Activated T-cell treated with anti-CD3 and anti-CD28 coated beads, Interleukin-2, amount 50 U/mL, for 72 hours (primary cell): ENCODE measurements around the gene PCP4. TPM values are rescaled to one million over a fixed set of nuclear protein-coding genes. Genes with fewer than 3 reads are reported as not detected.

ENCODE experiments used
- ATAC-seq, 2 donors: fragments of 150-1000 bp; cut with Tn5 transposase; replicated peaks in 1 of 2; 2 replicates each; pipeline ENCODE4 v1.10.0; 2021; ENCODE audit warnings: moderate library complexity in 2 of 2, mild to moderate bottlenecking in 1 of 2
- DNase-seq, 2 donors: peaks; one replicate each; pipeline ENCODE4 v3.0.0; 2021 to 2022; ENCODE audit warnings: mixed read lengths in 1 of 2
- H3K27ac Mint-ChIP-seq: one replicate; pipeline ENCODE4 v1.8.0; 2022; ENCODE audit warnings: mild to moderate bottlenecking, moderate library complexity, mixed read lengths
- H3K27me3 Mint-ChIP-seq: one replicate; pipeline ENCODE4 v1.8.0; 2022; ENCODE audit warnings: low read depth, mixed read lengths
- H3K36me3 Mint-ChIP-seq, 2 donors: one replicate each; pipeline ENCODE4 v1.8.0; 2022; ENCODE audit warnings: mixed read lengths in 2 of 2, mild to moderate bottlenecking in 1 of 2; ENCODE audit not compliant: insufficient read depth in 2 of 2
- H3K4me1 Mint-ChIP-seq: one replicate; pipeline ENCODE4 v1.8.0; 2022; ENCODE audit warnings: low read depth, mixed read lengths
- H3K4me3 Mint-ChIP-seq, 2 donors: one replicate each; pipeline ENCODE4 v1.8.0; 2022; ENCODE audit warnings: mild to moderate bottlenecking in 2 of 2, mixed read lengths in 2 of 2, moderate library complexity in 2 of 2
- H3K9me3 Mint-ChIP-seq, 2 donors: one replicate each; pipeline ENCODE4 v1.8.0; 2022; ENCODE audit warnings: mixed read lengths in 2 of 2
- total RNA-seq, 2 donors: library from RNA; stranded (reverse); gene quantifications; one replicate each; pipeline ENCODE4 v1.2.3, GENCODE V29; 2022

The PCP4 gene
- total RNA-seq, 2 donors from 2014 or later = not detected

- Mint-ChIP-seq H3K27me3 (no peaks in the 10 kb centered on the region), H3K4me1 (no peaks in the 10 kb centered on the region), H3K27ac (no peak overlapping the region), H3K36me3 (no peaks in the 10 kb centered on the region), H3K9me3 (peaks cover 0 to 3% of the 10 kb centered on the region in 2 donors), H3K4me3 (no peak overlapping the region)
- ATAC-seq (no peak), DNase-seq (no peak)
Observed at GRCh38 chr21:39951183-39952101, 84.2 kb downstream of the PCP4 start.

DNA sequence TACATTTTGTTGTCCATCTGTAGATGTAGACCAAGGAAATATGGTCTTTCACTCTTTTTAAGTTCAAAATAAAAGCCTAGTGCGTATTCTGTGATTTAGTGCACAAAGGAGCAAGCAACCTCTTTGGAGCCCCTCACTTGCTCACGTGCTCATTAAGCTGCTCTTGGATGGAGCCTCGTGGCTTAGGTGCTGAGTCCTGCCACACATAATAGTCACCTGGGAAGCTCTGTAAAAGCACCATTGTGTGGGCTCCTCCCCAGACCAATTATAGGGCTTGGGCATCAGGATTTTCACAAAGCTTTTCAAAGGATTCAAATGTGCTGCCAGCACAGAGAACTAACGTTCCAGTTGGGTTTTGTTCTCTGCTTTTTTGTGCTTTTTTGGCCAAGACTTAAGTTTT is 85.0 kb downstream of the PCP4 start:
- no peak for ATAC-seq

GRCh38 chr21:39954570-39954969 is 87.3 kb downstream of the PCP4 start:
- no peaks in the 10 kb centered on the region for H3K4me1 Mint-ChIP-seq
- H3K36me3 Mint-ChIP-seq = no peaks in the 10 kb centered on the region
- no peak overlapping the region for H3K4me3 Mint-ChIP-seq
- no peak overlapping the region for H3K27ac Mint-ChIP-seq
- H3K27me3 Mint-ChIP-seq = no peaks in the 10 kb centered on the region
- no peak for DNase-seq
- H3K9me3 Mint-ChIP-seq = peaks cover 0 to 3% of the 10 kb centered on the region in 2 donors
- no peak for ATAC-seq

More for the DNA sequence above, 85.0 kb downstream of the PCP4 start:
- Mint-ChIP-seq H3K27ac (no peak overlapping the region), H3K9me3 (peaks cover 0 to 3% of the 10 kb centered on the region in 2 donors), H3K4me3 (no peak overlapping the region), H3K36me3 (no peaks in the 10 kb centered on the region), H3K4me1 (no peaks in the 10 kb centered on the region), H3K27me3 (no peaks in the 10 kb centered on the region)
- DNase-seq = no peak

DNA sequence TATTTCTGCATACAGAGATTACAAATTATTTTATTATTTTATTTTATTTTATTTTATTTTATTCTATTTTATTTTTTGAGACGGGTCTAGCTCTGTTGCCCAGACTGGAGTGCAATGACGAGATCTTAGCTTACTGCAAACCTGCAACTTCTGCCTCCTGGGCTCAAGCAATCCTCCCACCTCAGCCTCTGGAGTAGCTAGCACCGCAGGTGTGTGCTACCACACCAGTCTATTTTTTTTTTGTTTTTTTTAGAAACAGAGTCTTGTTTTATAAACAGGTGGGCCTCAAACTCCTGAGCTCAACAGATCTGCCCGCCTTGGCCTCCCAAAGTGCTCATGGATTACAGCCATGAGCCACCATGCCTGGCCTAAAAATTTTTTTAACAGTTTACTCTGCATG is 88.1 kb downstream of the PCP4 start:
- DNase-seq (no peak), ATAC-seq (no peak)
- no peak overlapping the region for H3K27ac Mint-ChIP-seq
- H3K9me3 Mint-ChIP-seq = peaks cover 0 to 8% of the 10 kb centered on the region in 2 donors
- H3K27me3 Mint-ChIP-seq = no peaks in the 10 kb centered on the region
- H3K36me3 Mint-ChIP-seq = no peaks in the 10 kb centered on the region
- no peak overlapping the region for H3K4me3 Mint-ChIP-seq
- H3K4me1 Mint-ChIP-seq = no peaks in the 10 kb centered on the region

DNA sequence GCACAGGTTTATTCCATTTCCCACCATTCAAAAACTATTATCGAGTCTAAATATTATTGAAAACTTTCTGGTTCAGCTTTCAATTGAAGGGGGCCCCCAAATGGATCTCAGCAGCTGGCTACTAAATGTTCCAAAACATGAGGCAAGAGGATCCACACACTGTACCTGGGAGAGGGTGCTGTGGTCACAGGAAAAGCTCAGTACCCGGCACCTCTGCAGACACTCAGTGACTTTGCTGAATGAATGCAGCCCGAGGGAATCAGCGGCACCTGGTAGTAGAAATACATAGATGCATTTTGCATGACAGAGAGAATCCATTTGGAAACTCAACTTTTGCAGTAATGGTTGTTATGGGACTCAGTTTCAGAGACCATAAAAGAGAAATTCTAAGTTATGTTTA is 89.3 kb downstream of the PCP4 start:
- Mint-ChIP-seq H3K27ac (no peak overlapping the region), H3K36me3 (no peaks in the 10 kb centered on the region), H3K4me1 (no peaks in the 10 kb centered on the region), H3K4me3 (no peak overlapping the region), H3K9me3 (peaks cover 0 to 7% of the 10 kb centered on the region in 2 donors), H3K27me3 (no peaks in the 10 kb centered on the region)
- no peak for ATAC-seq
- no peak for DNase-seq

DNA sequence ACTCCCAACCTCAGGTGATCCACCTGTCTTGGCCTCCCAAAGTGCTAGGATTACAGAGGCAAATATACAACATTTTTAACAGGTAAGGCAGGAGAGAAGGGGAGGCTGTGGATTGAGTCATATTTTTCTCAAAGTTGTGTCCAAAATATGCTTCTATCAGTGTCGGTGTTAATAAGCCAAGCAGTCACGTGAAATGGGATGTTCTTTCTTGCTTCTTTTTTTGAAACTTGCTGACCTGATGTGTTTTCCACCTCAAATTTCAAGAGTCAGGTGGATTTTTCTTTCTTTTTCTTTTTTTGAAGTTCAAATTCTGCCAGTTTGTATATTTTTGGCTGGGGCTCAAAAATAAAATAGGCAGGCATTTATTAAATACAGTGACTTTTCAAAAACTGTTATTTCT is 91.5 kb downstream of the PCP4 start:
- no peak for ATAC-seq
- H3K4me1 Mint-ChIP-seq = no peaks in the 10 kb centered on the region
- no peaks in the 10 kb centered on the region for H3K36me3 Mint-ChIP-seq

GRCh38 chr21:39961251-39961650 is 94.0 kb downstream of the PCP4 start:
- DNase-seq (no peak), ATAC-seq (no peak)
- Mint-ChIP-seq H3K27ac (no peak overlapping the region), H3K4me3 (no peak overlapping the region), H3K9me3 (peaks cover 6 to 16% of the 10 kb centered on the region in 2 donors), H3K27me3 (no peaks in the 10 kb centered on the region), H3K36me3 (peaks cover 0 to 3% of the 10 kb centered on the region in 2 donors), H3K4me1 (no peaks in the 10 kb centered on the region)

More for the DNA sequence above, 91.5 kb downstream of the PCP4 start:
- Mint-ChIP-seq H3K9me3 (peaks cover 6 to 12% of the 10 kb centered on the region in 2 donors), H3K4me3 (no peak overlapping the region), H3K27me3 (no peaks in the 10 kb centered on the region), H3K27ac (no peak overlapping the region)
- no peak for DNase-seq

DNA sequence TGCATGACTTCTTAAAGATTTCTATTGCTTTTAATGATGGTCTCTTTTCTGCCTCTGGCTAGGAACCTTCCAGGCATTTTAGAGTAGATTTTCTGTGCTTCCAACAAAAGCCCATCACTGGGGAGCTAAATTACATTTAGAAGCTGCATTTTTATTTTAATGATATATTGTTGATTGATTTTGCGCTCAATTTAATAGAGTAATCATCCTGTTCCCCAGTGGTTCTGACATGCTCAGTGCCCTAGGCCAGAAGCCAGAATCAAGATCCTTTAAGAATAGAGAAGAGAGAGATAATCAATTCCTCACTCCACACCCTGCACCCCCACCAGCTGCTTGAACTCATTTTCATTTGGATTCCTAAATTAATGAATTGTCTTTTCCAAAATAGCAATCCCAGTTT is 97.8 kb downstream of the PCP4 start:
- no peak overlapping the region for H3K27ac Mint-ChIP-seq
- H3K4me3 Mint-ChIP-seq = no peak overlapping the region

GRCh38 chr21:39966786-39967185 is 99.5 kb downstream of the PCP4 start:
- H3K27me3 Mint-ChIP-seq = no peaks in the 10 kb centered on the region
- no peak overlapping the region for H3K27ac Mint-ChIP-seq
- peaks cover 0 to 3% of the 10 kb centered on the region in 2 donors for H3K36me3 Mint-ChIP-seq
- H3K4me3 Mint-ChIP-seq = no peak overlapping the region
- DNase-seq (no peak), ATAC-seq (no peak)
- H3K4me1 Mint-ChIP-seq = no peaks in the 10 kb centered on the region
- H3K9me3 Mint-ChIP-seq = peaks cover 6 to 9% of the 10 kb centered on the region in 2 donors

More for the DNA sequence above, 97.8 kb downstream of the PCP4 start:
- peaks cover 6 to 13% of the 10 kb centered on the region in 2 donors for H3K9me3 Mint-ChIP-seq
- ATAC-seq (no peak), DNase-seq (no peak)
- H3K36me3 Mint-ChIP-seq = peaks cover 0 to 3% of the 10 kb centered on the region in 2 donors
- no peaks in the 10 kb centered on the region for H3K27me3 Mint-ChIP-seq
- H3K4me1 Mint-ChIP-seq = no peaks in the 10 kb centered on the region

DNA sequence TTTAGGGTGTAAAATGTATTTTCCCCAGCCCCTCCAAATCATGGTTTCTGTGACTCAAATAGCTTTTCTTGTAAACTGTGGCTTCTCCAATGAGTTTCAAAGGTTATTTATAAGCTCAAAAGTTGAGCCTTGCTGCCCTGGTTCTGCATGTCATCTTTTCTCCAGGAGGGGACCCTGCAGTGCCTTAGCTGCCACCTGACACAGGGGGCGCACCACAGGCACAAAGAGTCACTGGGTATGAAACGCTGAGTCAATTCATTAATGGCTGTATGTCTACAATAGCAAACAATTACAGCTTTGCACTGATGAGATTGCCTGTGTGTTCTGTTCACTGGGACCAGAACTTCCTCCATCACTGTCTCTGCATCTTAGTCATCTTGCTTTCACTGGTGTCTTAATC is 100.8 kb downstream of the PCP4 start:
- no peaks in the 10 kb centered on the region for H3K4me1 Mint-ChIP-seq

DNA sequence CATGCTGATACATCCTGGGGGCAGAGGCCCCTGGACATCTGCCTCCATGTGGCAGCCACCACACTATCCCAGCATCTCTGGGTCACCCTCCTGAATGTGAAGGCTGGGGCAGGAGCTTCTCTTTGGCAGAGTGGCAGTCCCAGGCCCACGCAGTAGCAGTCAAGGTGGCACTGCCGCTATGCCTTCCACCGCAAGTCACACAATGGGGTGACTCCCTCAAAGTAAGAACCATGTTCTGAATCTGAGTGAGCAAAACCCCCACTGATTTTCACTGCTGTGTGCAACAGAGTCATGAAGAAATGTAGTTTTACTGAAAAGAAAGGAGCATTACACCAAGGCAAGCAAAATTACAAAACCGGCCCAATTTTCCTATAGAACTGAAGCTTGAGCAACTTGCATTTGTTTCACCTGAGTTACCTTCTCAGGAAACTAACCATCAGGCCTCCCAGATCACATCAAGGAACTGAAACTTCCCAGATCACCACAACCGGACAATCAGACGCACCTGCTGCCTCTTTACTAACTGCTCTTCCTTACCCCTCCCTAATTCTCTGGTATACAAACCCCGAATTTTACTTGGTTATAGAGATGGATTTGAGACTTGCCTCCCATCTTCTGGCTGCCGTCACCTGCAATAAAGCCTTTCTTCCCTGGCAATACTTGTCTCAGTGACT is 102.6 kb downstream of the PCP4 start:
- no peaks in the 10 kb centered on the region for H3K4me1 Mint-ChIP-seq
- peaks cover 0 to 2% of the 10 kb centered on the region in 2 donors for H3K9me3 Mint-ChIP-seq
- ATAC-seq (no peak), DNase-seq (no peak)
- H3K36me3 Mint-ChIP-seq = peaks cover 0 to 3% of the 10 kb centered on the region in 2 donors
- H3K27me3 Mint-ChIP-seq = no peaks in the 10 kb centered on the region
- no peak overlapping the region for H3K27ac Mint-ChIP-seq
- H3K4me3 Mint-ChIP-seq = no peak overlapping the region

More for the DNA sequence above, 100.8 kb downstream of the PCP4 start:
- H3K27ac Mint-ChIP-seq = no peak overlapping the region
- no peak for ATAC-seq
- DNase-seq = no peak
- no peak overlapping the region for H3K4me3 Mint-ChIP-seq
- H3K36me3 Mint-ChIP-seq = peaks cover 0 to 3% of the 10 kb centered on the region in 2 donors
- H3K27me3 Mint-ChIP-seq = no peaks in the 10 kb centered on the region
- peaks cover 1 to 6% of the 10 kb centered on the region in 2 donors for H3K9me3 Mint-ChIP-seq

DNA sequence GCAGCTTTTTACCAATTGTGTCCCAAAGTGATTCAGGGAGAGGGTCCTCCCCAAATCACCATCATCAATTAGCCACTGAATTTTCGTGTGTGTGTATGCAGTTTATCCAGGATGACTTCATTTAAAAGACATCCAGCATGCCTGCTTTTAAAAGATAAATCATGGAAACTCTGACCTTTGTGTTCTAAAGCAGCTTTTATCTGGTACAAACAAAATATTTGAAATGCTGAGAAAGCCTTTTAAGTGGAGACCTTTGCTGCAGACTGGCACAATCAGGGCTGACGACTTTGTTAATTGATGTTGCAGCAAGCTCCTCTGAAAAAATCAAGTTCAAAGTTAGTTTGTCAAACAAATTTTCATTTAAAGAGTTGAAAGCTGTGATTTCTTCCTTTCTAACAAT is 104.7 kb downstream of the PCP4 start:
- H3K4me3 Mint-ChIP-seq = no peak overlapping the region

GRCh38 chr21:39972471-39972870 is 105.2 kb downstream of the PCP4 start:
- ATAC-seq (no peak), DNase-seq (no peak)
- Mint-ChIP-seq H3K4me3 (no peak overlapping the region), H3K9me3 (no peaks in the 10 kb centered on the region), H3K27me3 (peaks cover 5% of the 10 kb centered on the region), H3K36me3 (no peaks in the 10 kb centered on the region), H3K27ac (no peak overlapping the region), H3K4me1 (no peaks in the 10 kb centered on the region)

More for the DNA sequence above, 104.7 kb downstream of the PCP4 start:
- peaks cover 5% of the 10 kb centered on the region for H3K27me3 Mint-ChIP-seq
- ATAC-seq (no peak), DNase-seq (no peak)
- H3K27ac Mint-ChIP-seq = no peak overlapping the region
- H3K4me1 Mint-ChIP-seq = no peaks in the 10 kb centered on the region
- no peaks in the 10 kb centered on the region for H3K9me3 Mint-ChIP-seq
- H3K36me3 Mint-ChIP-seq = no peaks in the 10 kb centered on the region
